ENCODE data around the gene NME3. TPM values are rescaled to one million over a fixed set of nuclear protein-coding genes. Genes with fewer than 3 reads are reported as not detected.

The NME3 gene
- total RNA-seq, 1 experiment from 2014 or later: 103 TPM

GRCh38 chr16:1767116-1767994, 4.0 kb downstream of the NME3 start:
- CTCF ChIA-PET: no interaction called here
- no peaks in the 10 kb centered on the region for H3K9me2 ChIP-seq (ENCODE audit: insufficient read depth)
- H3K27ac ChIP-seq (ENCODE audit: low read depth, low read length): no peak overlapping the region
- H3K27me3 ChIP-seq (ENCODE audit: insufficient read depth, low read length): no peaks in the 10 kb centered on the region
- no TSS peak for BruUV-seq (replicated peaks)
- no peak overlapping the region for H3K4me3 ChIP-seq (replicated peaks in 1 of 2; ENCODE audit: low read depth in 1 of 2, low read length in 2 of 2)
- POLR2A ChIA-PET: no interaction called here
- no peaks in the 10 kb centered on the region for H3K9me3 ChIP-seq (ENCODE audit: control insufficient read depth in 1 of 2, insufficient read depth in 1 of 2, low read depth in 1 of 2, low read length in 2 of 2)
- RAD21 ChIA-PET (ENCODE audit: low non-redundant PET in 1 of 2, low total read pairs in 2 of 2, uncharacterized antibody in 2 of 2, unreplicated experiment in 2 of 2): no interaction called here
- intact Hi-C loops (cut with micrococcal nuclease): no loop called here
- no peak for DNase-seq (ENCODE audit: low read depth, low spot score)
- H2AFZ ChIP-seq (ENCODE audit: low read depth, low read length, poor library complexity, severe bottlenecking): no peak overlapping the region
- H3K36me3 ChIP-seq (ENCODE audit: control insufficient read depth in 1 of 2, insufficient read depth in 2 of 2, low read length in 2 of 2): peaks cover 5 to 20% of the 10 kb centered on the region in 2 experiments; a peak in 3 of 4 replicates
- TF ChIP-seq ZBTB33 (IDR thresholded peaks at IDR 0.05; ENCODE audit: extremely low read depth, insufficient replicate concordance, low read length) (no peak), EGR1 (IDR thresholded peaks at IDR 0.05; ENCODE audit: low read depth) (no peak), FOSL1 (IDR thresholded peaks at IDR 0.05; ENCODE audit: low read depth) (no peak), MAX (IDR thresholded peaks at IDR 0.05) (no peak), CEBPB (IDR thresholded peaks at IDR 0.05; ENCODE audit: low read depth) (no peak), SIN3A (IDR thresholded peaks at IDR 0.05; ENCODE audit: low read depth) (no peak)
- H3K4me1 ChIP-seq (ENCODE audit: control insufficient read depth in 1 of 2, insufficient read depth in 2 of 2, low read length in 2 of 2): peaks cover 16 to 31% of the 10 kb centered on the region in 2 experiments
- peaks cover 24% of the 10 kb centered on the region for H3K79me2 ChIP-seq (ENCODE audit: insufficient read depth, low read length)
- no peak for ATAC-seq
- no peak overlapping the region for H3K4me2 ChIP-seq (ENCODE audit: low read length)
- no peak overlapping the region for H3K9ac ChIP-seq (ENCODE audit: low read length)
- peaks cover 5% of the 10 kb centered on the region; the same call in 1 of the 2 replicates for H4K20me1 ChIP-seq (ENCODE audit: insufficient read depth)
